Subcutaneous abdominal adipose tissue (tissue), 5 donors: ENCODE measurements around the gene CTNNA3.

Source experiments
- H3K27ac ChIP-seq: one replicate; pipeline ENCODE4 v1.7.0; 2013; ENCODE audit warnings: low read depth, mild to moderate bottlenecking, inconsistent platforms, low read length, moderate library complexity
- H3K27me3 ChIP-seq, 5 donors: one replicate each; pipeline ENCODE4 v1.7.0; 2013; ENCODE audit warnings: low read length in 5 of 5, inconsistent platforms in 1 of 5; ENCODE audit not compliant: control insufficient read depth in 5 of 5, insufficient read depth in 4 of 5
- H3K36me3 ChIP-seq, 5 donors: one replicate each; pipeline ENCODE4 v1.7.0; 2013; ENCODE audit warnings: low read length in 5 of 5; ENCODE audit not compliant: control insufficient read depth in 5 of 5, insufficient read depth in 5 of 5
- H3K4me1 ChIP-seq, 5 donors: one replicate each; pipeline ENCODE4 v1.7.0; 2013; ENCODE audit warnings: low read length in 5 of 5, mild to moderate bottlenecking in 3 of 5, moderate library complexity in 1 of 5; ENCODE audit not compliant: control insufficient read depth in 5 of 5, insufficient read depth in 5 of 5
- H3K4me3 ChIP-seq, 5 donors: one replicate each; pipeline ENCODE4 v1.7.0; 2013; ENCODE audit warnings: low read length in 5 of 5, low read depth in 1 of 5
- H3K9ac ChIP-seq, 5 donors: one replicate each; pipeline ENCODE4 v1.7.0; 2013; ENCODE audit warnings: low read length in 5 of 5, mild to moderate bottlenecking in 4 of 5, moderate library complexity in 3 of 5
- H3K9me3 ChIP-seq, 5 donors: one replicate each; pipeline ENCODE4 v1.7.0; 2013; ENCODE audit warnings: low read length in 5 of 5; ENCODE audit not compliant: control insufficient read depth in 5 of 5
- donor health status: healthy.
- donor health status: healthy.
- donor health status: healthy.
- donor health status: healthy.
- donor health status: healthy.

The CTNNA3 gene

GRCh38 chr10:66772548-66773471 is 923.2 kb downstream of the CTNNA3 start:
- no peaks in the 10 kb centered on the region for H3K36me3 ChIP-seq
- H3K27me3 ChIP-seq: no peaks in the 10 kb centered on the region
- H3K4me3 ChIP-seq: no peak overlapping the region
- H3K9me3 ChIP-seq: no peaks in the 10 kb centered on the region
- H3K9ac ChIP-seq: no peak overlapping the region
- no peaks in the 10 kb centered on the region for H3K4me1 ChIP-seq
- no peak overlapping the region for H3K27ac ChIP-seq

- Histone ChIP-seq H3K4me3 (no peak overlapping the region), H3K27ac (no peak overlapping the region), H3K9me3 (no peaks in the 10 kb centered on the region), H3K36me3 (no peaks in the 10 kb centered on the region), H3K27me3 (no peaks in the 10 kb centered on the region), H3K9ac (no peak overlapping the region), H3K4me1 (no peaks in the 10 kb centered on the region)
Measured at GRCh38 chr10:66767707-66768106, 928.3 kb downstream of the CTNNA3 start.

- no peak overlapping the region for H3K4me3 ChIP-seq
- H3K9me3 ChIP-seq: no peaks in the 10 kb centered on the region
- no peaks in the 10 kb centered on the region for H3K4me1 ChIP-seq
- H3K27me3 ChIP-seq: no peaks in the 10 kb centered on the region
- H3K27ac ChIP-seq: no peak overlapping the region
- H3K9ac ChIP-seq: no peak overlapping the region
- H3K36me3 ChIP-seq: no peaks in the 10 kb centered on the region
Measured at GRCh38 chr10:66762218-66762729, 933.7 kb downstream of the CTNNA3 start.

GRCh38 chr10:66760941-66761340 is 935.1 kb downstream of the CTNNA3 start:
- H3K27ac ChIP-seq: no peak overlapping the region
- H3K9me3 ChIP-seq: no peaks in the 10 kb centered on the region
- no peaks in the 10 kb centered on the region for H3K4me1 ChIP-seq
- no peak overlapping the region for H3K4me3 ChIP-seq
- H3K9ac ChIP-seq: no peak overlapping the region
- H3K36me3 ChIP-seq: no peaks in the 10 kb centered on the region
- H3K27me3 ChIP-seq: no peaks in the 10 kb centered on the region

GRCh38 chr10:66755474-66755873 is 940.5 kb downstream of the CTNNA3 start:
- no peaks in the 10 kb centered on the region for H3K4me1 ChIP-seq
- no peak overlapping the region for H3K9ac ChIP-seq
- no peak overlapping the region for H3K27ac ChIP-seq
- H3K36me3 ChIP-seq: no peaks in the 10 kb centered on the region
- H3K9me3 ChIP-seq: no peaks in the 10 kb centered on the region
- no peak overlapping the region for H3K4me3 ChIP-seq
- no peaks in the 10 kb centered on the region for H3K27me3 ChIP-seq

- Histone ChIP-seq H3K27me3 (no peaks in the 10 kb centered on the region), H3K27ac (no peak overlapping the region), H3K4me3 (no peak overlapping the region), H3K9ac (no peak overlapping the region), H3K9me3 (no peaks in the 10 kb centered on the region), H3K4me1 (no peaks in the 10 kb centered on the region), H3K36me3 (no peaks in the 10 kb centered on the region)
Measured at GRCh38 chr10:66752714-66753113, 943.3 kb downstream of the CTNNA3 start.

GRCh38 chr10:66748217-66748616 is 947.8 kb downstream of the CTNNA3 start:
- no peaks in the 10 kb centered on the region for H3K4me1 ChIP-seq
- no peaks in the 10 kb centered on the region for H3K36me3 ChIP-seq
- no peaks in the 10 kb centered on the region for H3K9me3 ChIP-seq

GRCh38 chr10:66747451-66747850 is 948.5 kb downstream of the CTNNA3 start:
- Histone ChIP-seq H3K36me3 (no peaks in the 10 kb centered on the region), H3K4me1 (no peaks in the 10 kb centered on the region), H3K9ac (no peak overlapping the region), H3K27me3 (no peaks in the 10 kb centered on the region), H3K9me3 (no peaks in the 10 kb centered on the region), H3K27ac (no peak overlapping the region), H3K4me3 (no peak overlapping the region)

More at GRCh38 chr10:66748217-66748616, 947.8 kb downstream of the CTNNA3 start:
- Histone ChIP-seq H3K9ac (no peak overlapping the region), H3K27me3 (no peaks in the 10 kb centered on the region), H3K4me3 (no peak overlapping the region), H3K27ac (no peak overlapping the region)

- Histone ChIP-seq H3K9me3 (no peaks in the 10 kb centered on the region), H3K27ac (no peak overlapping the region), H3K4me1 (no peaks in the 10 kb centered on the region), H3K27me3 (no peaks in the 10 kb centered on the region), H3K9ac (no peak overlapping the region), H3K4me3 (no peak overlapping the region), H3K36me3 (no peaks in the 10 kb centered on the region)
Measured at GRCh38 chr10:66746711-66747110, 949.3 kb downstream of the CTNNA3 start.

- Histone ChIP-seq H3K9me3 (no peaks in the 10 kb centered on the region), H3K36me3 (no peaks in the 10 kb centered on the region)
Measured at GRCh38 chr10:66746246-66746645, 949.7 kb downstream of the CTNNA3 start.

More at GRCh38 chr10:66746246-66746645, 949.7 kb downstream of the CTNNA3 start:
- no peak overlapping the region for H3K9ac ChIP-seq
- no peak overlapping the region for H3K4me3 ChIP-seq
- H3K27me3 ChIP-seq: no peaks in the 10 kb centered on the region
- no peaks in the 10 kb centered on the region for H3K4me1 ChIP-seq
- H3K27ac ChIP-seq: no peak overlapping the region
